ENCODE results near the gene LRRC37B.
"Not testable (repeated sequence)": the region's sequence is repeated elsewhere in the genome, so short reads cannot be mapped to it uniquely, and the experiment has no call there.

Gene LRRC37B

DNA sequence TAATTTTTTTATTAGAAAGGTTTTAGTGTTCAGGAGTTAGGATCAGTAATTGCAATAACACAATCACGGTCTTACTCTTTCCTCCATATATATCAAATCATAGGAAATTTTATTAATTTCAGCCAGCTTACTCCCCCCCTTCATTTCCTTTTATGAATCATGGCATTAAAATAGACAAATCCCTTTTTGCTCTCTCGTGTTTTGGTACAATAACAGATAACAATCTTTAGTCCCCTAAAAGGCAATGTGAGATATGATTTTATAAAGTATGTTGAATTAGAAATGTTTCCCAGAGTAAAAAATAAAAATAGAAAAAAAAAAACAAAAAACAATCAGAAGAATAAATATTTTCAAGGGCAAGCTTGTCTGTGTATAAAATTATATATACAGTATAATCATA is 92.5 kb downstream of the LRRC37B start:
- CTCF ChIA-PET, result interaction anchor here (2.0 kb wide), 1 partner anchor 12 kb away, joined by 7 read pairs; no protein-coding TSS in a partner anchor
- TF ChIP-seq, protein P1, sequence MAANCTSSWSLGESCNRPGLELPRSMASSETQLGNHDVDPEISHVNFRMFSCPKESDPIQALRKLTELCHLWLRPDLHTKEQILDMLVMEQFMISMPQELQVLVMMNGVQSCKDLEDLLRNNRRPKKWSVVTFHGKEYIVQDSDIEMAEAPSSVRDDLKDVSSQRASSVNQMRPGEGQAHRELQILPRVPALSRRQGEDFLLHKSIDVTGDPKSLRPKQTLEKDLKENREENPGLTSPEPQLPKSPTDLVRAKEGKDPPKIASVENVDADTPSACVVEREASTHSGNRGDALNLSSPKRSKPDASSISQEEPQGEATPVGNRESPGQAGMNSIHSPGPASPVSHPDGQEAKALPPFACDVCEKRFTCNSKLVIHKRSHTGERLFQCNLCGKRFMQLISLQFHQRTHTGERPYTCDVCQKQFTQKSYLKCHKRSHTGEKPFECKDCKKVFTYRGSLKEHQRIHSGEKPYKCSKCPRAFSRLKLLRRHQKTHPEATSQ (tag by site-specific recombination; IDR thresholded peaks at IDR 0.05), result no peak
- TF ChIP-seq ZFHX2 (tag by site-specific recombination; conservative IDR thresholded peaks at IDR 0.05) (no peak), ZSCAN30 (tag by site-specific recombination; IDR thresholded peaks at IDR 0.05) (no peak), MEIS1 (CRISPR knock-in tag; IDR thresholded peaks at IDR 0.05; ENCODE audit: borderline replicate concordance) (no peak), ZNF174 (tag by site-specific recombination; IDR thresholded peaks at IDR 0.05) (no peak), GLIS1 (tag by site-specific recombination; IDR thresholded peaks at IDR 0.05) (no peak), ZNF785 (tag by site-specific recombination; IDR thresholded peaks at IDR 0.05) (no peak), BCL11A (tag by site-specific recombination; IDR thresholded peaks at IDR 0.05; ENCODE audit: low read depth) (no peak), ZFP69B (tag by site-specific recombination; IDR thresholded peaks at IDR 0.05) (no peak), ZNF10 (tag by site-specific recombination; IDR thresholded peaks at IDR 0.05) (no peak), SP7 (tag by site-specific recombination; IDR thresholded peaks at IDR 0.05) (no peak), ZNF777 (tag by site-specific recombination; IDR thresholded peaks at IDR 0.05; ENCODE audit: borderline replicate concordance) (no peak)
- H3K36me3 ChIP-seq (ENCODE audit: control insufficient read depth in 2 of 2, insufficient read depth in 1 of 2, low read length in 2 of 2), result no peaks in the 10 kb centered on the region

DNA sequence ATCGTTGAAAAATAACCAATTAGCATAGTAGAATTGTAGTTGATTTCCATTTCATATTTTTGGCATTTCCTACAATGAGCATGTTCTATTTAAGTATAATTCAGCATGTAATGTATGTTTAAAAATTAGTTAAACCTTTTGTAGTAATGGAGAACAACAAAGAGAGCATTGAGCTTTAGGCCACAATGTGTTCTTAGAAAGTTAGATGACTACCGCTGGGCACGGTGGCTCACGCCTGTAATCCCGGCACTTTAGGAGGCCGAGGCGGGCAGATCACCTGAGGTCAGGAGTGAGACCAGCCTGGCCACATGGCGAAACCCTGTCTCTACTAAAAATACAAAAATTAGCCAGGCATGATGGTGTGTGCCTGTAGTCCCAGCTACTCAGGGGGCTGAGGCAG is 93.1 kb downstream of the LRRC37B start:
- H3K4me1 ChIP-seq (ENCODE audit: control insufficient read depth, insufficient read depth, low read length); H3K36me3 ChIP-seq (ENCODE audit: control insufficient read depth in 2 of 2, insufficient read depth in 1 of 2, low read length in 2 of 2); H3K27ac ChIP-seq (ENCODE audit: extremely low read depth, low read depth, low read length); H3K9me3 ChIP-seq (ENCODE audit: control insufficient read depth, insufficient read depth, low read depth, low read length); H3K4me3 ChIP-seq (ENCODE audit: low read depth, low read length); POLR2A ChIA-PET: not testable (repeated sequence)
- CTCF ChIA-PET, result interaction anchor here (0.6 to 2.0 kb wide), 2 partner anchors 11 to 185 kb away, joined by 6 to 7 read pairs; no protein-coding TSS in a partner anchor

More for the DNA sequence above, 92.5 kb downstream of the LRRC37B start:
- H3K27ac ChIP-seq (ENCODE audit: extremely low read depth, low read depth, low read length), result no peak overlapping the region
- no peaks in the 10 kb centered on the region for H3K4me1 ChIP-seq (ENCODE audit: control insufficient read depth, insufficient read depth, low read length)
- H3K4me3 ChIP-seq (ENCODE audit: low read depth, low read length), result no peak overlapping the region
- no peaks in the 10 kb centered on the region for H3K9me3 ChIP-seq (ENCODE audit: control insufficient read depth, insufficient read depth, low read depth, low read length)
- POLR2A ChIA-PET, result no interaction called here

DNA sequence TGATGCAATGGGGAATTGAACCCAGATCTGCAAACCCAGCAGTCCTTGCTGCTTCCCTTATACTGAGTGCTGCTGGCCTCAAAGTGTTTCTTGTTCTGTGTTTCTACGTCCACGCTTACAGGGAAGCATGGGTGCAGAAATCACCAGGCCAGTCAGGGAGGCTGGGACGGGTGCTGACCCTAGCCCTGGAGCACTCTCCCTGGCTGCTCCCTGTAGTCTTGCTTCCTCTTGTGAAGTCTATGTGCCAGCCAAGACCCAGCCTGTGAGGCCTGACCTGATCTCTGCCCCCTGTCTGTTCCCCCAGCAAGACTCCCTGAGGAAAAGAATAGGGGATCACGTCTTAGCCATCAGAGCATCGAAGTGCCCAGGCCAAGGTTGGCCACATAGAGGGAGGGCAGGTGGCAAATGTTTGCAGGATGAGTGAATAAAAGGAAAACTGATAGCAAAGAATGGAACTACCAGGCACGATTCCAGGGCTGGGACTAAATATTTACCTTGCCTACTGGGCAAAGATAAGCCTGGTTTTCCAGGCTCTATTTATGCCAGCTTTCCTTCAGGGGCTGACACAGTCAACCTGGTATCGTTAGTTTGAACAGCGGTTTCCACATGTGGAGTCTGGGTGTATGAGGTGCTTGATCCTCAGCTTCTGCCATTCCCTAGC is 93.9 kb downstream of the LRRC37B start:
- H3K9me3 ChIP-seq (ENCODE audit: control insufficient read depth, insufficient read depth, low read depth, low read length), result no peaks in the 10 kb centered on the region
- no peaks in the 10 kb centered on the region for H3K4me1 ChIP-seq (ENCODE audit: control insufficient read depth, insufficient read depth, low read length)
- POLR2A ChIA-PET, result no interaction called here
- CTCF ChIA-PET, result interaction anchor here (0.8 to 2.0 kb wide), 2 partner anchors 10 to 12 kb away, joined by 4 to 7 read pairs; no protein-coding TSS in a partner anchor
- H3K27ac ChIP-seq (ENCODE audit: extremely low read depth, low read depth, low read length), result no peak overlapping the region
- no peaks in the 10 kb centered on the region for H3K36me3 ChIP-seq (ENCODE audit: control insufficient read depth in 2 of 2, insufficient read depth in 1 of 2, low read length in 2 of 2)
- no peak overlapping the region for H3K4me3 ChIP-seq (ENCODE audit: low read depth, low read length)
- TF ChIP-seq, protein P2, sequence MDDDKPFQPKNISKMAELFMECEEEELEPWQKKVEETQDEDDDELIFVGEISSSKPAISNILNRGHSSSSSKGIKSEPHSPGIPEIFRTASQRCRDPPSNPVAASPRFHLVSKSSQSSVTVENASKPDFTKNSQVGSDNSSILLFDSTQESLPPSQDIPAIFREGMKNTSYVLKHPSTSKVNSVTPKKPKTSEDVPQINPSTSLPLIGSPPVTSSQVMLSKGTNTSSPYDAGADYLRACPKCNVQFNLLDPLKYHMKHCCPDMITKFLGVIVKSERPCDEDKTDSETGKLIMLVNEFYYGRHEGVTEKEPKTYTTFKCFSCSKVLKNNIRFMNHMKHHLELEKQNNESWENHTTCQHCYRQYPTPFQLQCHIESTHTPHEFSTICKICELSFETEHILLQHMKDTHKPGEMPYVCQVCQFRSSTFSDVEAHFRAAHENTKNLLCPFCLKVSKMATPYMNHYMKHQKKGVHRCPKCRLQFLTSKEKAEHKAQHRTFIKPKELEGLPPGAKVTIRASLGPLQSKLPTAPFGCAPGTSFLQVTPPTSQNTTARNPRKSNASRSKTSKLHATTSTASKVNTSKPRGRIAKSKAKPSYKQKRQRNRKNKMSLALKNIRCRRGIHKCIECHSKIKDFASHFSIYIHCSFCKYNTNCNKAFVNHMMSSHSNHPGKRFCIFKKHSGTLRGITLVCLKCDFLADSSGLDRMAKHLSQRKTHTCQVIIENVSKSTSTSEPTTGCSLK (tag by site-specific recombination; IDR thresholded peaks at IDR 0.05), result no peak
- TF ChIP-seq, protein P3, sequence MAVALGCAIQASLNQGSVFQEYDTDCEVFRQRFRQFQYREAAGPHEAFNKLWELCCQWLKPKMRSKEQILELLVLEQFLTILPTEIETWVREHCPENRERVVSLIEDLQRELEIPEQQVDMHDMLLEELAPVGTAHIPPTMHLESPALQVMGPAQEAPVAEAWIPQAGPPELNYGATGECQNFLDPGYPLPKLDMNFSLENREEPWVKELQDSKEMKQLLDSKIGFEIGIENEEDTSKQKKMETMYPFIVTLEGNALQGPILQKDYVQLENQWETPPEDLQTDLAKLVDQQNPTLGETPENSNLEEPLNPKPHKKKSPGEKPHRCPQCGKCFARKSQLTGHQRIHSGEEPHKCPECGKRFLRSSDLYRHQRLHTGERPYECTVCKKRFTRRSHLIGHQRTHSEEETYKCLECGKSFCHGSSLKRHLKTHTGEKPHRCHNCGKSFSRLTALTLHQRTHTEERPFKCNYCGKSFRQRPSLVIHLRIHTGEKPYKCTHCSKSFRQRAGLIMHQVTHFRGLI (tag by site-specific recombination; IDR thresholded peaks at IDR 0.05), result no peak
- TF ChIP-seq ZNF239 (tag by site-specific recombination; IDR thresholded peaks at IDR 0.05), result no peak
- TF ChIP-seq ZNF571 (tag by site-specific recombination; IDR thresholded peaks at IDR 0.05), result no peak
- TF ChIP-seq ZNF155 (tag by site-specific recombination; IDR thresholded peaks at IDR 0.05), result no peak
- TF ChIP-seq ZNF16 (tag by site-specific recombination; IDR thresholded peaks at IDR 0.05; ENCODE audit: low read depth), result no peak
- TF ChIP-seq ZBTB20 (tag by site-specific recombination; IDR thresholded peaks at IDR 0.05), result no peak
- no peak for TF ChIP-seq OSR2 (tag by site-specific recombination; IDR thresholded peaks at IDR 0.05)
- TF ChIP-seq, protein P4, sequence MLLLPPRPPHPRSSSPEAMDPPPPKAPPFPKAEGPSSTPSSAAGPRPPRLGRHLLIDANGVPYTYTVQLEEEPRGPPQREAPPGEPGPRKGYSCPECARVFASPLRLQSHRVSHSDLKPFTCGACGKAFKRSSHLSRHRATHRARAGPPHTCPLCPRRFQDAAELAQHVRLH (tag by site-specific recombination; IDR thresholded peaks at IDR 0.05), result no peak
- TF ChIP-seq ZNF777 (tag by site-specific recombination; IDR thresholded peaks at IDR 0.05; ENCODE audit: borderline replicate concordance), result no peak
- TF ChIP-seq ZNF138 (tag by site-specific recombination; IDR thresholded peaks at IDR 0.05; ENCODE audit: borderline replicate concordance), result no peak
- TF ChIP-seq ZNF274 (IDR thresholded peaks at IDR 0.05; ENCODE audit: low read length), result no peak
- no peak for TF ChIP-seq ZNF274 (tag by site-specific recombination; IDR thresholded peaks at IDR 0.05; ENCODE audit: borderline replicate concordance)
